ENCODE data around the gene DSP.

DSP gene

GRCh38 chr6:7543789-7544424 lies 2.4 kb downstream of the DSP start:
- TF ChIP-seq ZFX (IDR thresholded peaks at IDR 0.05): no peak
- no peak for TF ChIP-seq CTCF (conservative IDR thresholded peaks at IDR 0.05)
- H3K27ac ChIP-seq: no peak overlapping the region

- H3K27ac ChIP-seq: no peak overlapping the region
- TF ChIP-seq CTCF (conservative IDR thresholded peaks at IDR 0.05): no peak
- no peak for TF ChIP-seq ZFX (IDR thresholded peaks at IDR 0.05)
Observed at GRCh38 chr6:7544597-7544996, 3.1 kb downstream of the DSP start.

- H3K27ac ChIP-seq: no peak overlapping the region
- TF ChIP-seq CTCF (conservative IDR thresholded peaks at IDR 0.05) (no peak), ZFX (IDR thresholded peaks at IDR 0.05) (no peak)
Observed at GRCh38 chr6:7545316-7546019, 4.0 kb downstream of the DSP start.

GRCh38 chr6:7546020-7546369 lies 4.5 kb downstream of the DSP start:
- H3K27ac ChIP-seq: no peak overlapping the region

GRCh38 chr6:7546383-7546782 lies 4.9 kb downstream of the DSP start:
- TF ChIP-seq CTCF (conservative IDR thresholded peaks at IDR 0.05): no peak
- H3K27ac ChIP-seq: no peak overlapping the region

More at GRCh38 chr6:7546020-7546369, 4.5 kb downstream of the DSP start:
- TF ChIP-seq ZFX (IDR thresholded peaks at IDR 0.05) (no peak), CTCF (conservative IDR thresholded peaks at IDR 0.05) (no peak)

- TF ChIP-seq ZFX (IDR thresholded peaks at IDR 0.05) (no peak), CTCF (conservative IDR thresholded peaks at IDR 0.05) (no peak)
- peak overlapping the region; percentile 4 for H3K27ac ChIP-seq
Observed at GRCh38 chr6:7546896-7547295, 5.4 kb downstream of the DSP start.

- TF ChIP-seq ZFX (IDR thresholded peaks at IDR 0.05) (no peak), CTCF (conservative IDR thresholded peaks at IDR 0.05) (no peak)
- peak overlapping the region; percentile 4 for H3K27ac ChIP-seq
Observed at GRCh38 chr6:7547315-7547714, 5.8 kb downstream of the DSP start.
